Loucy (cell line): ENCODE data around the gene FSTL5.
"Not testable (repeated sequence)": the region's sequence is repeated elsewhere in the genome, so short reads cannot be mapped to it uniquely, and the experiment has no call there.

Experiments used
- H2AFZ ChIP-seq: fragments of 200-600 bp; sonication (generic); 2 replicates; pipeline ENCODE4 v1.6.0; 2016; ENCODE audit warnings: antibody characterized with exemption, mild to moderate bottlenecking, low read length, moderate library complexity
- H3F3A ChIP-seq: fragments of 200-600 bp; 2 replicates; pipeline ENCODE4 v1.6.0; 2016; ENCODE audit warnings: antibody characterized with exemption, low read depth, mild to moderate bottlenecking
- H3K27me3 ChIP-seq: fragments of 200-600 bp; sonication (generic); 2 replicates; pipeline ENCODE4 v1.6.1; 2014; ENCODE audit warnings: low read length, mild to moderate bottlenecking; ENCODE audit not compliant: insufficient read depth, poor library complexity, severe bottlenecking
- H3K36me3 ChIP-seq: fragments of 200-600 bp; sonication (generic); 2 replicates; pipeline ENCODE4 v1.6.1; 2016; ENCODE audit warnings: low read length; ENCODE audit not compliant: insufficient read depth
- H3K4me1 ChIP-seq: fragments of 200-600 bp; sonication (generic); 2 replicates; pipeline ENCODE4 v1.5.1; 2014; ENCODE audit warnings: low read length, mild to moderate bottlenecking; ENCODE audit not compliant: insufficient read depth, poor library complexity, severe bottlenecking
- H3K4me2 ChIP-seq: fragments of 200-600 bp; sonication (generic); 2 replicates; pipeline ENCODE4 v1.6.0; 2014; ENCODE audit warnings: antibody characterized with exemption, low read length, low read depth, mild to moderate bottlenecking; ENCODE audit not compliant: poor library complexity, severe bottlenecking
- H3K4me3 ChIP-seq: fragments of 200-600 bp; sonication (generic); 2 replicates; pipeline ENCODE4 v1.5.1; 2014; ENCODE audit warnings: low read length, mild to moderate bottlenecking, mixed read lengths; ENCODE audit not compliant: poor library complexity, severe bottlenecking
- H3K79me2 ChIP-seq: fragments of 200-600 bp; sonication (generic); 2 replicates; pipeline ENCODE4 v1.6.1; 2014; ENCODE audit warnings: low read length; ENCODE audit not compliant: insufficient read depth
- H3K9ac ChIP-seq: fragments of 200-600 bp; sonication (generic); 2 replicates; pipeline ENCODE4 v1.6.0; 2014; ENCODE audit warnings: mild to moderate bottlenecking, low read depth, low read length, moderate library complexity; ENCODE audit not compliant: poor library complexity, severe bottlenecking
- H3K9me2 ChIP-seq: fragments of 200-600 bp; sonication (generic); replicated peaks from 2 replicates; pipeline ENCODE4 v1.6.1; 2016; ENCODE audit warnings: low read depth, low read length, mixed read lengths
- H3K9me3 ChIP-seq: fragments of 200-600 bp; sonication (generic); 2 replicates; pipeline ENCODE4 v1.6.1; 2014; ENCODE audit warnings: mild to moderate bottlenecking, antibody characterized with exemption, low read length, low read depth; ENCODE audit not compliant: insufficient read depth
- H4K20me1 ChIP-seq: fragments of 200-600 bp; sonication (generic); 2 replicates; pipeline ENCODE4 v1.6.0; 2014; ENCODE audit warnings: antibody characterized with exemption, low read length, mild to moderate bottlenecking; ENCODE audit not compliant: insufficient read depth, poor library complexity, severe bottlenecking
- EZH2phosphoT487 ChIP-seq: fragments of 200-600 bp; IDR thresholded peaks from 2 replicates; pipeline ENCODE4 v1.6.1; 2018; ENCODE audit warnings: antibody characterized with exemption, mild to moderate bottlenecking, moderate library complexity, borderline replicate concordance
- TF ChIP-seq, protein P1 (sequence below): fragments of 200-600 bp; sonication (generic); conservative IDR thresholded peaks from 2 replicates; pipeline ENCODE4 v1.5.1; 2014; ENCODE audit warnings: mild to moderate bottlenecking, antibody characterized with exemption, low read length

FSTL5 gene

GRCh38 chr4:162163892-162164759 lies at the start of gene FSTL5:
FSTL5 (minus strand) TSS chr4:162164000; CDS start chr4:162111396, 52,604 bp downstream.
- Histone ChIP-seq H3K27me3 (no peaks in the 10 kb centered on the region), H3K9me2 (no peaks in the 10 kb centered on the region), H3K36me3 (no peaks in the 10 kb centered on the region), H3K79me2 (no peaks in the 10 kb centered on the region), H3K4me3 (no peak within 1 kb of the TSS), H3K4me1 (no peaks in the 10 kb centered on the region), H3K4me2 (no peak within 1 kb of the TSS), H3K9ac (no peak within 1 kb of the TSS), H3F3A (no peaks in the 10 kb centered on the region), H2AFZ (no peak within 1 kb of the TSS), H3K9me3 (no peaks in the 10 kb centered on the region), H4K20me1 (no peaks in the 10 kb centered on the region)
- no peak for TF ChIP-seq EZH2phosphoT487
- TF ChIP-seq, protein P1, sequence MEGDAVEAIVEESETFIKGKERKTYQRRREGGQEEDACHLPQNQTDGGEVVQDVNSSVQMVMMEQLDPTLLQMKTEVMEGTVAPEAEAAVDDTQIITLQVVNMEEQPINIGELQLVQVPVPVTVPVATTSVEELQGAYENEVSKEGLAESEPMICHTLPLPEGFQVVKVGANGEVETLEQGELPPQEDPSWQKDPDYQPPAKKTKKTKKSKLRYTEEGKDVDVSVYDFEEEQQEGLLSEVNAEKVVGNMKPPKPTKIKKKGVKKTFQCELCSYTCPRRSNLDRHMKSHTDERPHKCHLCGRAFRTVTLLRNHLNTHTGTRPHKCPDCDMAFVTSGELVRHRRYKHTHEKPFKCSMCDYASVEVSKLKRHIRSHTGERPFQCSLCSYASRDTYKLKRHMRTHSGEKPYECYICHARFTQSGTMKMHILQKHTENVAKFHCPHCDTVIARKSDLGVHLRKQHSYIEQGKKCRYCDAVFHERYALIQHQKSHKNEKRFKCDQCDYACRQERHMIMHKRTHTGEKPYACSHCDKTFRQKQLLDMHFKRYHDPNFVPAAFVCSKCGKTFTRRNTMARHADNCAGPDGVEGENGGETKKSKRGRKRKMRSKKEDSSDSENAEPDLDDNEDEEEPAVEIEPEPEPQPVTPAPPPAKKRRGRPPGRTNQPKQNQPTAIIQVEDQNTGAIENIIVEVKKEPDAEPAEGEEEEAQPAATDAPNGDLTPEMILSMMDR, result no peak

DNA sequence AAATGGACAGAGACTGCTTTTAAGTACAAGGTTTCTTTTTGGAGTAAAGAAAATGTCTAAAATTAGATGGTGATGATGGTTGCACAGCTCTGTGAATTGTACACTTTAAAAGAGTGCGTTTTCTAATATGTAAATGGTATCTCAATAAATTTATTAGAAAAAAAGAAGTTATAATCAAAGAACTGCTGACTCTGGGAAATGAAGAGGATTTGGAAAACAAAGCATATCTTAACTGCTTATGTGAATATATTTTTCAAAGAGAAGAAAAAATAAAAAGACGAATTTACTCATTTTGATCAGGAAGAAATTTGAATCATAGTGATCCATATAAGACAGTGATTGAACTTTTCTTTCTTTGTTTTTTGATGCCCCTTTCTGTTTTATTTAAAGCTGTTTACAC lies 45.9 kb upstream of the FSTL5 start:
- no peaks in the 10 kb centered on the region for H3K79me2 ChIP-seq
- no peaks in the 10 kb centered on the region for H3F3A ChIP-seq

DNA sequence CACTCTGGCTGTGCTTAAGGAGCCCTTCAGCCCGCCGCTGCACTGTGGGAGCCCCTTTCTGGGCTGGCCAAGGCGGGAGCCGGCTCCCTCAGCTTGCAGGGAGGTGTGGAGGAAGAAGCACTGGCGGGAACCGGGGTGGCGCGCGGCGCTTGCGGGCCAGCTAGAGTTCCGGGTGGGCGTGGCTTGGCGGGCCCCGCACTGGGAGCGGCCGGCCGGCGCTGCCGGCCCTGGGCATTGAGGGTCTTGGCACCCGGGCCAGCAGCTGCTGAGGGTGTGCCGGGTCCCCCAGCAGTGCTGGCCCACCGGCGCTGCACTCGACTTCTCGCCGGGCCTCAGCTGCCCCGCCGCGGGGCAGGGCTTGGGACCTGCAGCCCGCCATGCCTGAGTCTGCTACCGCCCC lies 39.7 kb upstream of the FSTL5 start:
- not testable (repeated sequence) for H3K79me2 ChIP-seq, H3F3A ChIP-seq, H3K4me1 ChIP-seq, H4K20me1 ChIP-seq, H3K9me3 ChIP-seq, H3K9ac ChIP-seq, H3K36me3 ChIP-seq, H2AFZ ChIP-seq, H3K4me3 ChIP-seq, H3K27me3 ChIP-seq, H3K4me2 ChIP-seq, H3K9me2 ChIP-seq

More for the DNA sequence above, 45.9 kb upstream of the FSTL5 start:
- Histone ChIP-seq H3K4me1 (no peaks in the 10 kb centered on the region), H3K9me2 (no peaks in the 10 kb centered on the region), H4K20me1 (no peaks in the 10 kb centered on the region), H2AFZ (no peak overlapping the region), H3K9me3 (no peaks in the 10 kb centered on the region), H3K4me2 (no peak overlapping the region), H3K36me3 (no peaks in the 10 kb centered on the region), H3K27me3 (no peaks in the 10 kb centered on the region), H3K9ac (no peak overlapping the region), H3K4me3 (no peak overlapping the region)
- TF ChIP-seq EZH2phosphoT487, result no peak
- TF ChIP-seq, protein P1, result no peak

GRCh38 chr4:162201673-162202072 lies 37.9 kb upstream of the FSTL5 start:
- no peaks in the 10 kb centered on the region for H4K20me1 ChIP-seq
- H3K79me2 ChIP-seq, result no peaks in the 10 kb centered on the region
- no peaks in the 10 kb centered on the region for H3K4me1 ChIP-seq
- no peaks in the 10 kb centered on the region for H3K36me3 ChIP-seq
- TF ChIP-seq, protein P1, result no peak
- no peak for TF ChIP-seq EZH2phosphoT487
- no peak overlapping the region for H3K4me3 ChIP-seq
- no peaks in the 10 kb centered on the region for H3F3A ChIP-seq
- H3K9me3 ChIP-seq, result no peaks in the 10 kb centered on the region
- no peak overlapping the region for H3K9ac ChIP-seq
- no peak overlapping the region for H3K4me2 ChIP-seq
- H2AFZ ChIP-seq, result no peak overlapping the region
- H3K9me2 ChIP-seq, result no peaks in the 10 kb centered on the region
- no peaks in the 10 kb centered on the region for H3K27me3 ChIP-seq
